IPS-NIHi7 (cell line): ENCODE measurements around the gene SLC25A51.
"Not testable (repeated sequence)": the region's sequence is repeated elsewhere in the genome, so short reads cannot be mapped to it uniquely, and the experiment has no call there.

ENCODE experiments used
- DNase-seq: peaks from one replicate; pipeline ENCODE4 v3.0.0; 2012; ENCODE audit warnings: mixed read lengths; ENCODE audit errors: extremely low spot score

SLC25A51 gene

DNA sequence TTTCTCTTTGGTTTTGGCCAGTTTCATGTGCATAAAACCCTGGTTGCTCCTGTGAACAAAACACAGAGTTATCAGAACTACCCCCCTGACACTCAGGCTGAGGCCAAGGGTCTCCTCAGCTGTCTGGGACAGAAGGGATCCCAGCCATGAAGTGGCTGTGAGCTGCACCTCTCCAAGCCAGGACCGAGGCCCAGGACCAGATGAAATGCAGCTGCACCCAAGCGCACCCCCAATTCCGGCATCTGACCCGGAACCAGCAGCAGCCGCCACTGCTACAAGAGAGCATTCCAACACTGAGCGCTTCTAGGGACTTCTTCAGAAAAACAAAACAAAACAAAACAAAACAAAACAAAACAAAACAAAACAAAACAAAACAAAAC lies 16.0 kb upstream of the SLC25A51 start:
- DNase-seq: no peak

DNA sequence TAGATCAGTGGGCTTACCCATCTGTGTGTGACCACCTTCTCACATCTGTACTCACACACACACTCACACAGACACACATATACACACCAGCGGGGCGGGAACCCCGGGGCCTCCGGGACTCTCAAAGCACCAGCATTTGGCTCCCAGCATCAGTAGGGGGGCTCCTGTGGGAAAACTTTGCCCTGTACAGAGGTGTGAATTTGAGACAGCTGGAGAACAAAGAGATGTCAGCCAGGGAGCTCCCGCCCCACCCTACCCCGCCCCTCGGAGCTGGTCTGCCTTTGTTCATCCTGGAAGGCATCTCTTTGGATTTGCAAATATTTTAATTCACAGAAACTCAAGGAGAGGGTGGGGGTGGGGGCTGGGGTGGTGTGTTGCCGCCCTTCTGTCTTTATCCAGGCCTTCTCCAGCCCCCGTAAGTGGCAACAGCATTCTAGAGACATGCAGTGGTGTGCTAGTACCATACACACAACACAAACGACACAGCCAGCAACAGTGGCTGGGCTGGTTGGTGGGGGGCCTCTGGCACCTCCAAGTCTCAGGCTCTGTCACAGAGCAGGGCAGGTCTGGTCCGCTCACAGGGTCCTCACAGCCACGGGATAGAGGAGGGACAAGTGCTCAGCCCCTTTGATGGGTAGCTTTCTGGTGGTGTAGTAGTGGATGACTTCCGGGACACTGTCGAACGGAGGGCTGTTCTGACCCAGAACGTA lies 15.5 kb upstream of the SLC25A51 start:
- DNase-seq: no peak

DNA sequence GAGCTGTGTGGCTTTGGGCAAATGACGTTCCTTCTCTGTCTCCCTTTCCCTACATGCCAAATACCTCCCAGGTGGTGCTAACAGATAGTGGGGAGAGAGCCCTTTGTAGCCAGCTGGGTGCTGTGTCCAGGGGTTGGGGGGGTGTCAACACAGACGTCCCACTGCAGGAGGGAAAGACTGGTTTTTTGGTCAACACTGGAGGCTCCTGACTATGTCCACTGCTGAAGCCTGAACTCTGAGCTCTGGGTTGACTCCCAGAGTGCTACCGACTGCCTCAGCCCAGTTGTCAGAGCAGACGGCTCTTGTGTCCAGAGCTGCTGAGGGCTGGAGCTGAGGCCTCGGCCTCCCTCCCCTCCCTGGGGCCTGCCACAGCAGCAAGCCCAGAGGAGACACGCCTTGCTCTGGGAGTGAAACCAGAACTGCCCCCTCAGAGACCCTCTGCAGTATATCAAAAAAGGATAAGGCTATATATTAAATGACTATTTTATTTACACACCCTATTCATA lies 14.8 kb upstream of the SLC25A51 start:
- no peak for DNase-seq

DNA sequence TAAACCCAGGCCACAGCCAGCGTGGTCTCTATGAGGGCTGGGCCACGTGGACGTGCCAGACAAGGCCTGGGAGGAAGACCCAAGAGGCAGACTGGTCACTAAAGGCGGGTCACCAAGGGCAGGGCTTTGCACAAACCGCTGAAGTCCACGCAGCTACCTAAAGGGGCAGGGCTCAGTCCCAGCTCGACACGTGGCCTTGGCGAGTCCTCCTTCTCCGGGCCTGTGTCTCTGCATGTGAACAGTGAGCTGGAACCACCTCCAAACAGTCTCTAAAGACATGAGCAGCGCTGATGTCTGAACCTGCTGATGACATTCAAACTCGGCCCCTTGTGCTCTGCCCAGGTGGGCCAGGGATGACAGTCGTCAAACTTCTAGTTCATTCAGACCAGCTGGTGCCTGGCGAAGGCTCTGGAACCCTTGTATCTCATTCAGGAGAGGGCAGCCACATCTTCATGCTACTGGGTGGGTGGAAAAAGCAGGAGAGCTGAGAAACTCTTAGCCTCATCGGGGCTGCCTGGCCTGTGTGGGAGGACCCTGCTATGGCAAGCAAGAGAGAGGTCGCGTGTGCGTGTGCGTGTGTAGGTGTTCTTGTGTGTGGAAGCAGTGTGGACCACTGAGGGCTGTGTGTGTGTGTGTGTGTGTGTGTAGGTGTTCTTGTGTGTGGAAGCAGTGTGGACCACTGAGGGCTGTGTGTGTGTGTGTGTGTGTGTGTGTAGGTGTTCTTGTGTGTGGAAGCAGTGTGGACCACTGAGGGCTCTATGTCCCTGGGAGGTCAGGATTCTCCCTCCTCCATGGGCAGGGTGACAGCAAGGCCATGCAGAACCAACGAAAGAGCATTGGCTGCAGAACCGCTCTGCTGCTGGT lies 14.1 kb upstream of the SLC25A51 start:
- DNase-seq: no peak

DNA sequence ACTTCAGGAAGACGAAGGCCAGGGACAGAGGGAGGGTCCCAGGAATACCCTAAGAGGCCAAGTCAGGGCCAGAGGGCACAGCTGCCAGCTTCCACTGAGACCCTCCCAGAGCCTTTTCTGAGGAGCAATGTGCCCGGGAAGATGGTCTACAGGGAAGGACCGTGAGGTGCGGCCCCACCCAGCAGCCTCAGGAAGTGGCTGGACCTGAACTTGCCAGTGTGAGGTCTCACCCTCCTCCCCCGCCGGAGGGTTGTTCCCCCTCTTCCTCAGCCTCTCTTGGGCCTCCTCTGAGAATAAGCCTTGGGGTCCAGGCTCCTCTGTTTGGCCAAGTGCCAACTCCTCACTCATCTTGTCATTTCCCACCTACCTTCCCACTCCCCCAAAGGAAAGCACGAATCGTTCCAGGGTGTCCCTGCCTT lies 13.4 kb upstream of the SLC25A51 start:
- no peak for DNase-seq

DNA sequence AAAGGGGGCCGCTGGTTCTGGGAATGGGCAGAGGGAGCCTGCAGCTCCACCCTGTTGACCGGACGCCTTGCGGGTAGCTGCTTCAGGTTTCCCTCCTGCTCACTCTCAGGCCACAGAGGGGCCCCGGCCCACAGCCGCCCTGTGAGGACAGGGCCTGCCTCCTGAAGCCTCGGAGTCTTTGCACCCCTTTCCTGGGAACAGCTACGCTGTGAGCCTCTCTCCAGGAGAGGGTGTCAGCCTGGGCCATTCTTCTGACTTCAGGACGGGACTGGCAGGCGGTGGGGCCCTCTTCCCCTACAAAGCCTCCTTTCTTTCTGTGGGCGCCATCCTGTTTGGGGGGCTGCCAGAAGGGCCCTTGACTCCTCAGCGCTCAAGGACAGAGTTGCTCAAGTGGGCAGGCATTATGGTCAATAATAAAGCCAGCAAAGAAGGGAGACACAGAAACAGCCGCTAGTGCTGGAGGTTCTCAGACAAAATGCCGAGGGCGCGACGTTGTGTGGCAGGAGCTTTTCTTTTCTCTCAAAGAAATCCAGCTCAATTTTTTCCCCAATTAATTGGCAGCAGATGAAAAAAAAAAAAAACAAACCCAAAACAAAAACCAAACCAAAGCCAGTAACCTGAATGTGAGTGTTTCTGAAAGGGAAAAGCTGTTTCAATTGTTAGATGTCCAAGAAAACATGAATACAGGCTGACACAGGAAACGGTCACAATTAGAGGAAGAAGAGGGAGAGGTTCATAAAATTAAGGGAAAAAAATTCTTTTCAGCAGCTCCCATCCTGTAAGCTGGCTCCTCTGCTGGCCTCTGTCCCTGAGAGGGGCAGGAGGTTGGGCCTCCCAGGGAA lies 12.8 kb upstream of the SLC25A51 start:
- no peak for DNase-seq

DNA sequence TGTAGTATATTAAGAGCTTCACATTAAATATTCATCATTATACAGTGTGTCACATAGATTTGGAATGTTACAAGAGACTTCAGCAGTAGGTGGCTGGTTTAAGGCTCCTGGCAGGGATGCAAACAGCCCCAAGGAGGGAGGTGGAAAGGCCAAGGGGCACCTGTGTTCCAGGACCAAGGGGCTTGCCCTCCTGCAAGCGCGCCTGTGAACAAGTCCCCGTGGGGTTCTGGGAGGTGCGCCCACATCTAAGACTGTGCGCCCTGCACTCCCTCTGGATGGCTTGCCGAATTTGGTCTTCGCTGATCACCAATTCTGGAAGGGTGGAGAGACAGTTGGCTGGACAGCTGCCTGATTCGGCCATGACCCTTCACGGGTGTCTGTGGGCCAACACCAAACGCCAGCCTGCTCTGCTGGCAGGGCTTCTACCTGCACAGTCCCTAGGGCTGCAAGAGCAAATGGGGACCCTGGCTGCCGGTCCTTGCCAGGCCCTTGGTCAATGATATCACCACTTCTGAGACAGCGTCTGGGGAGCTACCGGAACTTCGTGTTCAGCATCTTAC lies 12.1 kb upstream of the SLC25A51 start:
- DNase-seq: no peak

DNA sequence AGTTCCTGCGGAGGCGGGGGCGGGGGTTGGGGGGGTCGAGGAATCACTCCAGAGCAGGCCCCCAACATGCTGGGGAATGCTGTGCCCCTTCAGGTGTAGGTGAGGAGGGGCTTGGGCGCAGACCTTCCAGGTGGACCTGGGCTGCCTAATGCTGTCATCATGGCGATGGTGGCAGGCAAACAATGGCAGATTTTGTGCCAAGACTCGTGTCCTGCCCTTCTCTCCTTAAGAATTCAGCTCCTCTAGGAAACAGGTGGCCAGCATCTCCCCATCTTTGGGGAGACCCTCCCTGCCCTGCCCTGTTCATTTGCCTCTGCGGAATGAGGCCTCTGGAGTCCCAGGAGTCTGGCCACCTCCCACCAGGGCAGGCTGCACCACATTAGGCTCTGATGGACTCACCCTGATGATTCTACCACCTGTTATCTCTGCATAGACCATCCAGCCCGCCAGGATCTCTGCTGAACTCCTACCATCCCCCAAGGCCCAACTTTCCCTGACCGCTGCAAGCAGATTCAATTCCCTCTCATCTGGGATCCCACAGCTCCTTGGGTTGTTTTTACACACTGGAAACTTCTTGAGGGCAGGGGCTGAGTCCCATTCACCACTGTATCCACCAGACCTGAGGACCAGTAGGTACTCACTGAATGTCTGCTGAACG lies 10.9 kb upstream of the SLC25A51 start:
- DNase-seq: no peak

DNA sequence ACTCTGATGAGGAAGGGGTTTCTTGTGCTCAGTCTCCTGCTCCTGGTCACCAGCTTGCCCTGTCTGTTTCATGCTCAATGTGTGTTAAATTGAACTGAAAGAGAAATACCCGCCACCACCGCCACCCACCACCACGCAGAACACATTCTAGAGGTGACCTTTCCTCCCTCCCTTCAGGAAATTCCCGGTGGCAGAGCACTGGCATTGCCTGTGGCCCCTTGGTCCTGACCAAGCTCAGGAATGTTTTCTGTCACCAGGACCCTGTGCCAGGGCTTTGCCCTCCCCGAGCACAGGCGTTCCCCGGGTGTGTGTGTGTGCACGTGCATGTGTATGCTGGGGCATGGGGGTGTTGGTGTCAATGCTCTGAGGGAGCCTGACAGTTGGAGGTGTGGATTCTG lies 10.2 kb upstream of the SLC25A51 start:
- DNase-seq: no peak

DNA sequence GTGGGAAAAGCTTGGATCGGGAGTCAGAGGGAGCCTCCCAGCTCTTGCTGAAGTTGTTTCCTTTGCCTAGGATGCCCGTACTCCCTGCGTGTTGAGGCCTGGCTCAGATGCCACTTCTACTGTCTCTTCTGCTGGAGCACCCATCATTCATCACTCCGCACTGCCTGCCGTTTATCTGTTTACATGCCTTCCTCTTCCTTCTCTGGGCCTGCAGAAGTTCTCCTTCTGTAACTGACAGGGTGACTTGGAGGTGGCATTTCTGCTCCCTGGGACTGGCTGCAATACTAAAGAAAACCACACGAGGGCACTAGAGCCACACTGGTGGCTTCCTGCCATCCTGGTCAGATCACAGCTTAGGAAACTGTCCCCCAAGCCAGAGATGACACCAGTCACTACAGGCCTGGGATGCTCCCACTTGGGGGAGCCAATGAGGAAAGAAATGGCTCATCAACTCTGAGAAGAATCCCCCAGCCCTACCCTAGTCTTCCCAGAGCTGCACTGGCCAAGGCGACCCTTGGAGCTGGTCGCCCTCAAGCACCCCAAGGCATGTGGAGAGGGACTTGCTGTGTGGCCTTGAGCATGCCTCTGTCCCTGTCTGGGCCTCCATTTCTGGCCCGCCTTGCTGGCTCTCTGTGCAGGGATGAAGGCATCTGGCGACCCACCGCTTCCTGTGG lies 9.7 kb upstream of the SLC25A51 start:
- DNase-seq: peak; percentile 91

DNA sequence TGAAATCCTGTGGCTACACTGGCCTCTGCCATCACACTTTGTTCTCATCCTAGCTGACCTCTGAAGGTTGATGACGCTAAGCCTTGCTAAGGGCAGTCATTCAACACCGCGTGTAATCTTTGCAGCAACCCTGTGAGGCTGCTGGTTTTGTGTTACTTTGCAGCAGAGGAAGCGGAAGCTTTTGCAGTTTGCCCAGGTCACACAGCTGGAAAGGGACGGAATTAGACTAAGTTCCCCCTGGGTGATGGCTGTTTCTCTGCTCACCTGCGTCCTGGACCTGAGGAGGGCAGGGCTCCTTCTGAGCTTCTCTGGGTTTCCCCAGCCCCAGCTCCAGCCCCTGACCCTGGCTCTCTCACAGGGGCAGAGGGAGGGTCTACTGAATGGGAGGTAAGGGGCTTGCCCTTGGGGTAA lies 7.3 kb upstream of the SLC25A51 start:
- DNase-seq: peak; percentile 3

DNA sequence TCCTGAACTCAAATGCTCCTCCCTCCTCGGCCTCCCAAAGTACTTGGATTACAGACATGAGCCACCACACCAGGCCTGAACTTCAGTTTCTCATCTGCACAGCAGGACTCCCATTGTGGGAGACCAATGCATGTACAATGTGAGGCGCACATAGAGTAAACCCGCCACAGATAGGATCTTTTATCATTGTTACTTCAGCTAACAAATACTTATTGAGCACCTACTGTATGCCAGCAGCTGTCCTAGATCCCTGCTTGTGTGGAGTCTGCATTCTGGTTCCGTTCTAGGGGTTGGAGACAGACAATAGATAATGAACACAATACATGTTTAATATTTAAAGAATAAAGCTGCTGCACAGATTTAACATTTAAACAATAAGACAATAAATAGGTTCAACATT lies 6.3 kb upstream of the SLC25A51 start:
- DNase-seq: no peak

DNA sequence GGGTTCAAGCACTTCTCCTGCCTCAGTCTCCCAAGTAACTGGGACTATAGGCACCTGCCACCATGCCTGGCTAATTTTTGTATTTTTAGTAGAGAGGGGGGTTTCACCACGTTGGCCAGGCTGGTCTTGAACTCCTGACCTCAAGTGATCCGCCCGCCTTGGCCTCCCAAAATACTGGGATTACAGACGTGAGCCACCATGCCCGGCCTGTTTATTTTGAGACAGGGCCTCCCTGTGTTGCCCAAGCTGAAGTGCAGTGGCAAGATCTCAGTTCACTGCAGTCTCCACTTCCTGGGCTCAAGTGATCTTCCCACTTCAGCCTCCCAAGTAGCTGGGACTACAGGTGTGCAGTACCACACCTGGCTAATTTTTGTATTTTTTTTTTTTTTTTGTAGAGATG lies 5.9 kb upstream of the SLC25A51 start:
- DNase-seq: not testable (repeated sequence)

DNA sequence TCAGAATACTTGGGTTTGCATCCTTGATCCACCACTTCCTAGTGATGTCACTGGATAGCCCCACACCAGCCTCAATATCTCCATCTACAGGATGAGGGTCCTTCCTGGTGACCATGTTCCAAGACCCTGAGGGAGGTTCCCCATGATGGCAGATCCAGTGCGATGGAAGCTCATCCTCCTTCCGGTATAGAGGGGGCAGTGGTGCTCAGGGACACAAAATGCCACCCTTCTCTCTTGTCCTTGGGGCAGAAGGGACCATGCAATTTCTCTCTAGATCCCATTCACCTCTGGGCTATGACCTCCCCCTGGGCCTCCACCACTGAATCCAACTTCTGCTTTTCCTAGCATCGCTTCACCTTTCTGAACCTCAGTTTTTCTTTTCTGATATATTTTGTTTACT lies 5.4 kb upstream of the SLC25A51 start:
- no peak for DNase-seq

DNA sequence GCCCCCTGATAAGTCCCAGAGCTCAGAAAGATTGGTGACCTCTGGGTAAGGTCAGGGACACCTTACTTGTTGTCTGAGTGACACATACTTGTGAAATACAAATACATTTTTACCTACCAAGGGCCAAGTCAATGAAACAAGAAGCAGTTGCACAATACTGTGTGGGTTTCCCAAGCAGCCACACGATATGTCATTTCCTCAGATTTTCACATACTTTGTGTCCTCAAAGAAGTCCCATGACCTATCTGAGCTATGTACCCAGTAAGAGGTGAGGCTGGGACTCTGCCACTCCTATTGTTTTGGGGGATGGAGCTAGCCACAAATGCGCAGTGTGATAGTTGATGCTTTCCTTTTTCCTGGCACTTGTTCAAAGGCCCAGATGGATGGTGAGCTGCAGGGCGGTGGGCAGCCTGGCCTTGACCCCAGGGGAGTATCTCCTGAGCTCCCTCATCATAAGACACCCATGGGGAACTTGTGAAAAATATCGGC lies 4.8 kb upstream of the SLC25A51 start:
- no peak for DNase-seq

DNA sequence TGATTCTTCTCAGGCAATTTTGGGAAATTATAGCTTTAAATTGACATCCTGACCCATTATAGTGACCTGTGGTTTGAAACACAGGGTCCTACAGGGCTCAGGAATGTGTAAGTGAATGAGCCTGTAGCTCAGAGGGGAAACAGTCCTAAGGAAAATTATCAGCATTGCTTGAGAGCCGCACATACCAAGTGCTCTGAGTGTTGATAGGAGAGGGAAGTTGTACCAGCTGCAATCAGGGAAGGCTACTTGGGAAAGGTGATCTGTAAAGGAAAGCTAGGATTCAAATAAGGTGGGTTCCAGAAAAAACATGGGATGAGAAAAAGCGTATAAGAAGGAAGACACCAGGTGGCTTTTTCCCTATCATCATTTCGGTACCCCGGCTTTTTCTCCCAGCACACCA lies 4.4 kb upstream of the SLC25A51 start:
- no peak for DNase-seq

DNA sequence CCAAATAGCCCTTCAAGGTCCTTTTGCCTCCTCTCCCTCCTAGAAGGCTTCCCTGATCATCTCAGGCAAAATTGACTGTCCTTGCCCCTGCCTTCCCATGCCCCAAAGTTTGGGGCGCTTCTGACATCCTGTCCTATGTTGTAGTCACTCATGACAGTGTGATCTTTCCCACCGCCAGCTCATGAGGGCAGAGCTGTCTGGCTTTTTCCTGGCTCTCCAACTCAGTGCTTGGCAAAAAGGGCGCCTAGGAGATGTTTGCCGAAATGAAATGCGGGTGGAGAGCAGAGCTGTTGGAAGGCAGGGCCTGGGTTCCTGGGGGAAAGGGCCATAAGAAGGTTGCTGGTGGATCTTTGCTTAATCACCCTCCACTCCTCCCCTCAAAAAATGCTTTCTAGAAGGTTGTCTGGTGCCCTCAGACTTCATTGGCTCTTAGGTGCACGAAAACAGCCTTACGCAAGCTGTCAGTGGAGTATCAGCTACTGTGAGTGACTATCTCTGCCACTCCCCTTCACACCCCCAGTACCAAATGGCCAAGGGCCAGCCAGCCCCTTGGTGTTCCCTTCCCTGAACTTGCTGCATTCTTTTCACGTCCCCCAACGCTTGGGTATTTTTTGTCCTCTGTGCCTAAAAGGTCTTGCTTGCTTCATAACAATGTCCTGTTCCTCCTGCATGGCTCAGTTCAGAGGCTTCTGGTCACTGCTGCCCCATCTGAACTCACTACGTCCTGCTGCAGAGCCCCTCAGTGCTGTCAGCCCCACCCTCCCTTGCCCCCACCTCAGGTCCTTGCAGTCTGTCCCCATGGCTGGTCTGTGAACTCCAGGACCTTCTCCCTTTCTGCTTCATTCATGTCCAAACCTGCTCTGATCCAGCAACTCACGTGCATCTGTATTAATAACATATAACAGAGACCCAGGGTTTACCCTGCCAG lies 2.6 kb upstream of the SLC25A51 start:
- no peak for DNase-seq

DNA sequence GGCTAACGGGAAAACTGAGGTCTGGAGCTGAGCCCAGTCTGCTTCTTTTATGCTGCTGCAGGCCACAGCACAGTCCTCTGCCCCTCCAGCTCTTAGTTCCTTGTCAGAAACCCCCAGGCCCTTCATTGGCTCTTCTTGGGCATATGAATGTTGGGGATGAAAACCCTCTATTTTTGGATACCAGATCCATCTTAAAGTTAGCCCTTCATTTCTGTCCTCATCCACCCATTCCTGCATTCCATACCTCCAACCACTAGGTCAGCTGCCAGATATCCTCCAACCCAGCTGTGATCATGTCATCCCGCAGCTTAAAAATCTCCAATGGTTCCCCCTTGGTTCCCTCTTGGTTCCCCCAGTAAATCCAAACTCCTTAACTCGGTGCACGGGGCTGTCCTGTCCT lies 1.8 kb upstream of the SLC25A51 start:
- DNase-seq: no peak

DNA sequence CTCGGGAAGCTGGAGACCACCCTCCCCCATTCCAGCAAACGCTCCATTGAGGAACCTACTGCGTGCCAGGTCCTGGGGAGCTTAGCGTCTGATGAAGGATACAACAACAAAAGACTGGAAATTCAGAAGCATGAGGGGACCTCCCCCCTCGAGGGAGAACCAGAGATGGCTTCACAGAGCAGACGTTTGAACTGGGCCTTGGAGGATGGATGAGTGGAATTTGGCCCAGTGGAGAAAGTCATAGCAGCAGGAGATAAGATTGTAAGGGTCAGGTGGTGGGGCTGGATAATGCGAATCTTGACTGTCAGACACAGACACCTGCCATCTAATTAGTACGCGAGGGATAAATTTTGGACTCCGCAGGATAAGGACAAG lies 1.2 kb upstream of the SLC25A51 start:
- DNase-seq: no peak
